ENCODE data around the gene OPA1.

- no peak for TF ChIP-seq CTCF (IDR thresholded peaks at IDR 0.05)
- no peak for TF ChIP-seq ZFX (IDR thresholded peaks at IDR 0.05; ENCODE audit: borderline replicate concordance)
Measured at GRCh38 chr3:193655831-193656433, 62.9 kb downstream of the OPA1 start.

All from 22Rv1 (cell line).